Prostate gland (tissue), 2 donors: ENCODE results near the gene GAP43.

Experiments
- CTCF ChIP-seq, 4 experiments: fragments of 200-600 bp in 2 of 4; fragments of 450-650 bp in 2 of 4; sonication (generic) in 2 of 4; IDR thresholded peaks; 1 replicate in 3 of 4; 2 replicates in 1 of 4; pipeline ENCODE4 v1.5.1; 2016 to 2019; ENCODE audit warnings: antibody characterized with exemption in 4 of 4, mild to moderate bottlenecking in 2 of 4, moderate library complexity in 2 of 4
- POLR2AphosphoS5 ChIP-seq: sonication (generic); formaldehyde crosslinking; IDR thresholded peaks from one replicate; pipeline ENCODE4 v1.6.1; 2017; ENCODE audit warnings: antibody characterized with exemption

- TF ChIP-seq POLR2AphosphoS5 (no peak), CTCF (IDR thresholded peaks at IDR 0.05) (no peak)
Measured at GRCh38 chr3:115760716-115761115, 137.4 kb downstream of the GAP43 start.
